Left ventricle myocardium inferior (tissue), 1 donor: Measurements from ENCODE around the gene SAMD4A. TPM values are rescaled to one million over a fixed set of nuclear protein-coding genes. Genes with fewer than 3 reads are reported as not detected.

Experiments
- DNase-seq: peaks from one replicate; pipeline ENCODE4 v3.0.0-alpha.2; 2020
- H3K27ac ChIP-seq: fragments of 200-600 bp; replicated peaks from 2 replicates; pipeline ENCODE4 v1.8.0; 2021
- H3K27me3 ChIP-seq: fragments of 200-600 bp; 2 replicates; pipeline ENCODE4 v1.8.0; 2021; ENCODE audit warnings: low read depth
- H3K36me3 ChIP-seq: fragments of 200-600 bp; 2 replicates; pipeline ENCODE4 v1.8.0; 2021
- H3K4me1 ChIP-seq: fragments of 200-600 bp; 2 replicates; pipeline ENCODE4 v1.8.0; 2021
- H3K4me3 ChIP-seq: fragments of 200-600 bp; 2 replicates; pipeline ENCODE4 v1.8.0; 2021; ENCODE audit warnings: mild to moderate bottlenecking, moderate library complexity
- H3K9me3 ChIP-seq: fragments of 200-600 bp; replicated peaks from 2 replicates; pipeline ENCODE4 v1.8.0; 2021
- intact Hi-C: fragments of 100-400 bp; cut with micrococcal nuclease; formaldehyde crosslinking; loops from one replicate; pipeline ENCODE4 v1.11.0; 2022
- total RNA-seq: library from RNA; stranded (reverse); fragmentation: NEBNext Ultra II Directional; extraction: Animal tissue kit (Norgen Biotek cat#: 25700); gene quantifications from one replicate; pipeline ENCODE4 v1.2.1, GENCODE V29; 2021
- TF ChIP-seq, protein P1 (sequence below): fragments of 200-600 bp; IDR thresholded peaks from 2 replicates; pipeline ENCODE4 v1.8.0; 2021; ENCODE audit warnings: antibody characterized with exemption, mild to moderate bottlenecking, borderline replicate concordance
- donor health status: DM: no; HTN: yes; CAD: no; lungs with severe emphysema.

The SAMD4A gene
- total RNA-seq, 1 donor from 2014 or later = 173 TPM

DNA sequence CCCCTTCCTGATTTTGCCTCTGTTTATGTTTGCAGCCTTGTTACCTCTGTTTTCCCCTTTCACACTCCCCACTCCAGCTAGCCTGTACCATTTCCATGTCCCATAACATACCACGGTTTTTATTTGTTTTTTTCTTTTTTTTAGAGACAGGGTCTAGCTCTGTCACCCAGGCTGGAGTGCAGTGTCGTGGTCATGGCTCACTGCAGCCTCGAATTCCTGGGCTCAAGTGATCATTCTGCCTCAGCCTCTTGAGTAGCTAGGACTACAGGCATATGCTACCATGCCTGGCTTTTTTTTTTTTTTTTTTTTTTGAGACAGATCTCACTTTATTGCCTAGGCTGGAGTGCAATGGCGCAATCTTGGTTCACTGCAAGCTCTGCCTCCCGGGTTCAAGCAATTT, 18.4 kb upstream of the SAMD4A start:
- Histone ChIP-seq H3K36me3 (no peaks in the 10 kb centered on the region), H3K27me3 (no peaks in the 10 kb centered on the region), H3K9me3 (no peaks in the 10 kb centered on the region), H3K4me1 (no peaks in the 10 kb centered on the region), H3K27ac (no peak overlapping the region), H3K4me3 (no peak overlapping the region)
- TF ChIP-seq, protein P1, sequence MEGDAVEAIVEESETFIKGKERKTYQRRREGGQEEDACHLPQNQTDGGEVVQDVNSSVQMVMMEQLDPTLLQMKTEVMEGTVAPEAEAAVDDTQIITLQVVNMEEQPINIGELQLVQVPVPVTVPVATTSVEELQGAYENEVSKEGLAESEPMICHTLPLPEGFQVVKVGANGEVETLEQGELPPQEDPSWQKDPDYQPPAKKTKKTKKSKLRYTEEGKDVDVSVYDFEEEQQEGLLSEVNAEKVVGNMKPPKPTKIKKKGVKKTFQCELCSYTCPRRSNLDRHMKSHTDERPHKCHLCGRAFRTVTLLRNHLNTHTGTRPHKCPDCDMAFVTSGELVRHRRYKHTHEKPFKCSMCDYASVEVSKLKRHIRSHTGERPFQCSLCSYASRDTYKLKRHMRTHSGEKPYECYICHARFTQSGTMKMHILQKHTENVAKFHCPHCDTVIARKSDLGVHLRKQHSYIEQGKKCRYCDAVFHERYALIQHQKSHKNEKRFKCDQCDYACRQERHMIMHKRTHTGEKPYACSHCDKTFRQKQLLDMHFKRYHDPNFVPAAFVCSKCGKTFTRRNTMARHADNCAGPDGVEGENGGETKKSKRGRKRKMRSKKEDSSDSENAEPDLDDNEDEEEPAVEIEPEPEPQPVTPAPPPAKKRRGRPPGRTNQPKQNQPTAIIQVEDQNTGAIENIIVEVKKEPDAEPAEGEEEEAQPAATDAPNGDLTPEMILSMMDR = no peak
- no peak for DNase-seq
- intact Hi-C loops = no loop called here

DNA sequence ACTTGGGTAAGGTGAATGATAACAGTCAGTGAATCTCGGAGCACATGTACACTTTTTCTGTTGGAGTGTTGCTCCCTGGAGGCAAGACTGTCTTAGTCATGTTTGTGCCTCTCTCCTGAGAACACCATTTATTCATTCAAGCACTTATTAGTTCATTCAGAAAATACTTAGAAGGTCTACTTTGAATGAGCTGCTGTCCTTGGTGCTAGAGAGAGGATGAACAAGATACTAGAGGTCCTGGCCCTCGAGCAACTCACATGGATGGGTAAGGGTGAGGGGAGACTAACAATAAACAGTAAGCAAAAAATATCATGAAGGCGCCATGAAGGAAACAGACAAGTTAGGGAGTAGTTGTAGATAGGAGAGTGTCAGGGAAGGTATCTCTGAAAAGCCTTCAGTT, 17.1 kb upstream of the SAMD4A start:
- TF ChIP-seq, protein P1 = no peak
- Histone ChIP-seq H3K4me1 (no peaks in the 10 kb centered on the region), H3K9me3 (no peaks in the 10 kb centered on the region), H3K27me3 (no peaks in the 10 kb centered on the region), H3K4me3 (no peak overlapping the region), H3K36me3 (no peaks in the 10 kb centered on the region), H3K27ac (no peak overlapping the region)
- DNase-seq = no peak
- intact Hi-C loops = no loop called here

DNA sequence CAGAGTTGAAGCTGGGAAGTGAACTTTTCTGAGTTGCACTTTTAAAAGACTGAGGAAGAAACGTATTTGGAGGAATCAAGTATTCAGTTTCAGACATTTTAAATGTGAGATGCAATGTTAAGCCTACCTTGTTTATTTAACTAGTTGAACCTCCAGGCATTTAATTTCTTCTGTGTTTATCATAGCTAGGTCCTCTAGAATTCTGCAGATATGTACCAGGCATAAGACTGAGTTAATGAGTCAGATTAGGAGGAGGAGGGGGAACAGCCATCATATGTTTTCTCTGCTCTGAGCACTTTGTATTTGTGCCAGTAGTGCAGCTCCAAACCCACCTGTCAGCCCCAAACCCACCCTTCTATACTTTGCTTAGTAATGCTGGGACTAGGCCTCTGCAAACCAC, 16.4 kb upstream of the SAMD4A start:
- no peak overlapping the region for H3K27ac ChIP-seq
- intact Hi-C loops = no loop called here
- H3K36me3 ChIP-seq = no peaks in the 10 kb centered on the region
- no peaks in the 10 kb centered on the region for H3K27me3 ChIP-seq
- H3K4me3 ChIP-seq = no peak overlapping the region
- H3K9me3 ChIP-seq = no peaks in the 10 kb centered on the region
- DNase-seq = no peak
- H3K4me1 ChIP-seq = no peaks in the 10 kb centered on the region
- TF ChIP-seq, protein P1 = no peak

DNA sequence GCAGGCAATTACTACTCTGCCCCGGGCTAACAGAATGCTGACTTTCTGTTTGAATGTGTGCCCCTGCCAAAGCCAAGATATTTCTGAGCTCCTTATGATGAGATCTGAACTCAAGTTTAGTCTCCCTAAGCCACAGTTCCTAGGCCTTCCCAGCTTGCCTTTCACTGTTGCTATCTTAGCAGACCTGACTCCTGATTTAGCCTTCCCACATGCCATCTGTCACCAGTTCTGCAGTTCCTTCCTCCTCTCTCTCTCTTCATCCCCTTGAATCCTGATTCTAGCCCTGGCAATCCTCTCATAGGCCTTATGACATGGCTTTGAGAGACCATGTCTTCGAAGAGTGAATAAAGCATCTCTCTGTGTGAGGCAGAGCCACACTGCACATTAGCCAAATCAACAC, 12.5 kb upstream of the SAMD4A start:
- TF ChIP-seq, protein P1 = no peak
- Histone ChIP-seq H3K9me3 (no peaks in the 10 kb centered on the region), H3K27me3 (no peaks in the 10 kb centered on the region), H3K4me3 (no peak overlapping the region), H3K27ac (no peak overlapping the region), H3K36me3 (no peaks in the 10 kb centered on the region), H3K4me1 (no peaks in the 10 kb centered on the region)
- no peak for DNase-seq
- intact Hi-C loops = no loop called here

DNA sequence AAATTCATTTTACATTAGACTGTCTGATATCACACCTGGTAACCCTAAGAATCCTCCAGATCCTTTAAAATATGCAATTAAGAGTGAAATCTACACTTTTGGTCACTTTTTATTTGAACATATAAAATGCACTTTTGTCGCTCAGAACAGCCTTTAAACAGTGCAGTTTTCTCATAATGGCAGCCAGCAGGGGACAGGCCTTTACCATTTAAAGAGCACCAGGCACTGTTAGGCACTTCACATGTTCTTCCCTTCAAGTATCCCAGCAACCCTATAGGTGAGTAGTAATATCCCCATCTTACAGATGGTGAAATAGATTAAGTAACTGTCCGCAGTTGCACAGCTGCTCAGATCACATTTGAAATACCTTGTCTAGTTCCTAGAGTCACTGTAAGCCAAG, 11.3 kb upstream of the SAMD4A start:
- DNase-seq = no peak
- no peaks in the 10 kb centered on the region for H3K36me3 ChIP-seq
- no peaks in the 10 kb centered on the region for H3K9me3 ChIP-seq
- no peaks in the 10 kb centered on the region for H3K4me1 ChIP-seq
- intact Hi-C loops = no loop called here
- no peaks in the 10 kb centered on the region for H3K27me3 ChIP-seq
- no peak overlapping the region for H3K4me3 ChIP-seq
- TF ChIP-seq, protein P1 = peak; percentile 13
- H3K27ac ChIP-seq = no peak overlapping the region

DNA sequence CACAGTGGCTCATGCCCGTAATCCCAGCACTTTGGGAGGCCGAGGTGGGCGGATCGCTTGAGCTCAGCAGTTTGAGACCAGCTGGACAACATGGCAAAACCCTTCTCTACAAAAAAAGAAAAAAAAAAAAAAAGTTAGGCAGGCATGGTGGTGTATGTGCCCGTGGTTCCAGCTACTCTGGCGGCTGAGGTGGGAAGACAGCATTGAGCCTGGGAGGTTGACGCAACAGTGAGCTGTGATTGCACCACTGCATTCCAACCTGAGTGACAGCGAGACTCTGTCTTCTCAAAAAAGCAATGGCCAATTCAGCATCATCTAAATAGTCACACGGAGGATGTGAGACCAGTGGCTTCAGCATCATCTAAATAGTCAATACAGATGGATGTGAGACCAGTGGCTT, 10.4 kb upstream of the SAMD4A start:
- no peaks in the 10 kb centered on the region for H3K27me3 ChIP-seq
- no peak overlapping the region for H3K4me3 ChIP-seq
- intact Hi-C loops = no loop called here
- no peaks in the 10 kb centered on the region for H3K9me3 ChIP-seq
- no peak overlapping the region for H3K27ac ChIP-seq
- H3K36me3 ChIP-seq = no peaks in the 10 kb centered on the region
- no peaks in the 10 kb centered on the region for H3K4me1 ChIP-seq
- DNase-seq = no peak
- TF ChIP-seq, protein P1 = no peak
